HG02642 (cell line): ENCODE measurements around the gene NDOR1.

ENCODE experiments used
- ATAC-seq: cut with Tn5 transposase; IDR thresholded peaks from one replicate; pipeline ENCODE4 v1.9.1; 2021; ENCODE audit warnings: mild to moderate bottlenecking; ENCODE audit not compliant: unreplicated experiment, poor library complexity

The NDOR1 gene

GRCh38 chr9:137195525-137196220 lies 9.8 kb upstream of the NDOR1 start:
- no peak for ATAC-seq

- ATAC-seq = no peak
These were observed 7.2 kb upstream of the NDOR1 start for GRCh38 chr9:137198051-137198901.

GRCh38 chr9:137198902-137199283 lies 6.6 kb upstream of the NDOR1 start:
- ATAC-seq = no peak

GRCh38 chr9:137199411-137200121 lies 5.9 kb upstream of the NDOR1 start:
- ATAC-seq = no peak

GRCh38 chr9:137200311-137201204 lies 4.9 kb upstream of the NDOR1 start, which contains the start of gene TPRN:
TSS of gene TPRN (minus strand) at chr9:137200741. CDS start at chr9:137200711, 30 bp downstream.
- ATAC-seq = peak; percentile 90

GRCh38 chr9:137201205-137201868 lies 4.2 kb upstream of the NDOR1 start:
- ATAC-seq = no peak

GRCh38 chr9:137202966-137203365 lies 2.5 kb upstream of the NDOR1 start:
- no peak for ATAC-seq

GRCh38 chr9:137204731-137205125 lies 772 bp upstream of the NDOR1 start:
- no peak for ATAC-seq

GRCh38 chr9:137206602-137207001 lies 1.1 kb downstream of the NDOR1 start:
- no peak for ATAC-seq

- no peak for ATAC-seq
These were observed 6.0 kb downstream of the NDOR1 start for GRCh38 chr9:137211532-137211931.

- no peak for ATAC-seq
These were observed 7.0 kb downstream of the NDOR1 start for GRCh38 chr9:137212520-137212919.

GRCh38 chr9:137213160-137214060 lies 7.9 kb downstream of the NDOR1 start:
- ATAC-seq = no peak

- no peak for ATAC-seq
These were observed 9.1 kb downstream of the NDOR1 start for GRCh38 chr9:137214620-137215019.

- no peak for ATAC-seq
These were observed 9.9 kb downstream of the NDOR1 start for GRCh38 chr9:137215196-137215986.

- ATAC-seq = no peak
These were observed 10.9 kb downstream of the NDOR1 start for GRCh38 chr9:137216188-137216965.

GRCh38 chr9:137217276-137218211 lies 12.0 kb downstream of the NDOR1 start:
- ATAC-seq = no peak
